ENCODE results near the gene PAX9. TPM values are rescaled to one million over a fixed set of nuclear protein-coding genes. Genes with fewer than 3 reads are reported as not detected.

The PAX9 gene
- total and polyA plus RNA-seq, 9 of the 15 experiments (the other 6 are each of a cell fraction or from before 2014, with no cell fraction given): 0.87 to 2.4 (median 1.3) TPM

DNA sequence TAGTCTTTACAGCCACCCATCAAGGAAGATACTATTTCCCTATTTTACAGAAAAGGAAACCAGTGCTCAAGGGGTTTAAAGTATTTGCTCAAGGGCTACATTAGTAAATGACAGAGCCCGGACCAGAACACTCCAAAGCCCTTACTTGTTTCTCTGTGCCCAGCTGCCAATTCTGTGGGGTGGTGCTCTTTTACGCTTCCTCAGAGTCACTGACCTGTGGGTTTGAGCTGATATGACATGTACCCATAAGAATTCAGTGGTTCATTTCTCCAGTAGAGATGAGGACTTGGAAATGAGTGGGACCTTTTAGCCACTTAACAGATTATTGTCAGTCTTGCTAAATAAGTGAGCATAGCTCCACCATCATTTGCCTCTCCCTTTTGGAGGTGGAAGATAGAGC, 41.8 kb upstream of the PAX9 start (continued):
- TF ChIP-seq, protein P1, sequence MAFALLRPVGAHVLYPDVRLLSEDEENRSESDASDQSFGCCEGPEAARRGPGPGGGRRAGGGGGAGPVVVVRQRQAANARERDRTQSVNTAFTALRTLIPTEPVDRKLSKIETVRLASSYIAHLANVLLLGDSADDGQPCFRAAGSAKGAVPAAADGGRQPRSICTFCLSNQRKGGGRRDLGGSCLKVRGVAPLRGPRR (CRISPR knock-in tag; IDR thresholded peaks at IDR 0.05): no peak
- TF ChIP-seq PURB (CRISPR knock-in tag; IDR thresholded peaks at IDR 0.05; ENCODE audit: low read depth): no peak

DNA sequence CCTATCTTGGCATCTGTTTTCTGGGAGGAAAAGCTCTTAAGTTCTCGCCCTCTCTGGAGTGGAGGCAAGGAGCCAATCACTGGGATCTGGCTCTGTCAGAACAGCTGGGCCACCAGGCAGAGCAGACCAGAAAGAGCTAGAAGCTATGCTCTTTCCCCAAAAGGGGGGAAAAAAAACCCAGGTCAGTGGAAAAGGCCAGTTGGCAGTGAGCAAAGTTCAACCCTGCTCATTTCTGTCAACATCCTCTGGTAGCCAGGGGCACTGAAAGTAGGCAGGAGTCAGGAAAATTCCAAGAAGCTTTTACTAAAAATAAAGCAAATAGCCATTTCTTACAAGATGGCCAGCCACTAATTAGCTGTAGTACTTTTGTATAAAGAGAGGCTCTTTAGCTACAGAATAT, 36.6 kb upstream of the PAX9 start:
- peaks cover 0 to 5% of the 10 kb centered on the region in 2 experiments; a peak in 2 of 5 replicates for H3K27me3 ChIP-seq (ENCODE audit: control insufficient read depth in 2 of 2, insufficient read depth in 2 of 2, low read length in 2 of 2)
- H3K36me3 ChIP-seq (ENCODE audit: control insufficient read depth, insufficient read depth, low read length): no peaks in the 10 kb centered on the region
- no peaks in the 10 kb centered on the region for H3K9me1 ChIP-seq (ENCODE audit: control insufficient read depth, insufficient read depth, low read length)
- H3K9me3 ChIP-seq (replicated peaks; ENCODE audit: control insufficient read depth, insufficient read depth, low read depth, low read length): no peaks in the 10 kb centered on the region
- WGBS (ENCODE audit: insufficient coverage, low coverage, missing lambda C conversion rate): 0% methylated on average over 1 of the region's 1 CpG
- in situ Hi-C loops (cut with MboI): loop anchor here (25.0 kb wide), 1 partner anchor 512 kb away; no protein-coding TSS in a partner anchor
- no peaks in the 10 kb centered on the region for H3K79me2 ChIP-seq (ENCODE audit: control insufficient read depth, insufficient read depth, low read length)
- H3K4me1 ChIP-seq (replicated peaks in 1 of 2; ENCODE audit: control insufficient read depth in 2 of 2, insufficient read depth in 2 of 2, low read length in 2 of 2): no peaks in the 10 kb centered on the region
- TF ChIP-seq KDM5B (IDR thresholded peaks at IDR 0.05; ENCODE audit: insufficient replicate concordance, low read depth, low read length): no peak
- no peak for TF ChIP-seq ZZZ3 (IDR thresholded peaks at IDR 0.05)
- TF ChIP-seq POLR2H (tag; IDR thresholded peaks at IDR 0.05; ENCODE audit: low read depth): no peak
- no peak for TF ChIP-seq TEAD1 (CRISPR knock-in tag; IDR thresholded peaks at IDR 0.05)
- TF ChIP-seq TAF9B (IDR thresholded peaks at IDR 0.05; ENCODE audit: partially characterized antibody): no peak
- TF ChIP-seq KDM2B (CRISPR knock-in tag; IDR thresholded peaks at IDR 0.05): no peak
- no peak for TF ChIP-seq TCFL5 (CRISPR knock-in tag; conservative IDR thresholded peaks at IDR 0.05)
- TF ChIP-seq ESRRB (CRISPR knock-in tag; IDR thresholded peaks at IDR 0.05; ENCODE audit: borderline replicate concordance): no peak
- no peak for TF ChIP-seq TRIM28 (IDR thresholded peaks at IDR 0.05)
- TF ChIP-seq SMAD2 (IDR thresholded peaks at IDR 0.05; ENCODE audit: low read depth, low read length): no peak
- no peak for TF ChIP-seq SIRT6 (IDR thresholded peaks at IDR 0.05; ENCODE audit: low read depth, low read length)
- no peak for TF ChIP-seq SNRNP70 (optimal IDR thresholded peaks at IDR 0.05; ENCODE audit: low read depth, low read length)
- no peak for TF ChIP-seq RBBP5 (IDR thresholded peaks at IDR 0.05; ENCODE audit: borderline replicate concordance, insufficient read depth, low read length, poor library complexity, severe bottlenecking)
- TF ChIP-seq, protein P2, sequence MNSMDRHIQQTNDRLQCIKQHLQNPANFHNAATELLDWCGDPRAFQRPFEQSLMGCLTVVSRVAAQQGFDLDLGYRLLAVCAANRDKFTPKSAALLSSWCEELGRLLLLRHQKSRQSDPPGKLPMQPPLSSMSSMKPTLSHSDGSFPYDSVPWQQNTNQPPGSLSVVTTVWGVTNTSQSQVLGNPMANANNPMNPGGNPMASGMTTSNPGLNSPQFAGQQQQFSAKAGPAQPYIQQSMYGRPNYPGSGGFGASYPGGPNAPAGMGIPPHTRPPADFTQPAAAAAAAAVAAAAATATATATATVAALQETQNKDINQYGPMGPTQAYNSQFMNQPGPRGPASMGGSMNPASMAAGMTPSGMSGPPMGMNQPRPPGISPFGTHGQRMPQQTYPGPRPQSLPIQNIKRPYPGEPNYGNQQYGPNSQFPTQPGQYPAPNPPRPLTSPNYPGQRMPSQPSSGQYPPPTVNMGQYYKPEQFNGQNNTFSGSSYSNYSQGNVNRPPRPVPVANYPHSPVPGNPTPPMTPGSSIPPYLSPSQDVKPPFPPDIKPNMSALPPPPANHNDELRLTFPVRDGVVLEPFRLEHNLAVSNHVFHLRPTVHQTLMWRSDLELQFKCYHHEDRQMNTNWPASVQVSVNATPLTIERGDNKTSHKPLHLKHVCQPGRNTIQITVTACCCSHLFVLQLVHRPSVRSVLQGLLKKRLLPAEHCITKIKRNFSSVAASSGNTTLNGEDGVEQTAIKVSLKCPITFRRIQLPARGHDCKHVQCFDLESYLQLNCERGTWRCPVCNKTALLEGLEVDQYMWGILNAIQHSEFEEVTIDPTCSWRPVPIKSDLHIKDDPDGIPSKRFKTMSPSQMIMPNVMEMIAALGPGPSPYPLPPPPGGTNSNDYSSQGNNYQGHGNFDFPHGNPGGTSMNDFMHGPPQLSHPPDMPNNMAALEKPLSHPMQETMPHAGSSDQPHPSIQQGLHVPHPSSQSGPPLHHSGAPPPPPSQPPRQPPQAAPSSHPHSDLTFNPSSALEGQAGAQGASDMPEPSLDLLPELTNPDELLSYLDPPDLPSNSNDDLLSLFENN (IDR thresholded peaks at IDR 0.05; ENCODE audit: low read depth in 2 of 2, low read length in 2 of 2): no peak
- no peak overlapping the region for H3K4me3 ChIP-seq
- DNase-seq (ENCODE audit: extremely low read depth in 1 of 4, low spot score in 3 of 4): no peak
- H3K9ac ChIP-seq (ENCODE audit: insufficient read depth in 1 of 2, low read depth in 2 of 2, low read length in 2 of 2): no peak overlapping the region
- intact Hi-C loops (cut with micrococcal nuclease): no loop called here
- BruUV-seq (replicated peaks): no TSS peak
- no peak overlapping the region for H2AFZ ChIP-seq (ENCODE audit: low read depth, low read length)
- H4K20me1 ChIP-seq (replicated peaks; ENCODE audit: control insufficient read depth, insufficient read depth, low read length): no peaks in the 10 kb centered on the region
- ChIA-PET POLR2A (no interaction called here), CTCF (ENCODE audit: low intra/inter-chr PET ratio) (no interaction called here)
- ATAC-seq: no peak
- no peak for FAIRE-seq
- no peak overlapping the region for H3K4me2 ChIP-seq (ENCODE audit: insufficient read depth, low read length)
- H3K27ac ChIP-seq (ENCODE audit: extremely low read depth, low read depth, low read length): no peak overlapping the region

Measured in K562 (cell line).